Measurements from ENCODE around the gene PUM1.
A peak's percentile ranks its signal among the peaks of the same experiment; 100 is the strongest.

Gene PUM1

GRCh38 chr1:31084782-31085569, 19.5 kb upstream of the PUM1 start:
- H3K4me3 ChIP-seq (ENCODE audit: low read depth, low read length): no peak overlapping the region
- no peak for TF ChIP-seq CTCF (IDR thresholded peaks at IDR 0.05; ENCODE audit: low read depth, low read length)

DNA sequence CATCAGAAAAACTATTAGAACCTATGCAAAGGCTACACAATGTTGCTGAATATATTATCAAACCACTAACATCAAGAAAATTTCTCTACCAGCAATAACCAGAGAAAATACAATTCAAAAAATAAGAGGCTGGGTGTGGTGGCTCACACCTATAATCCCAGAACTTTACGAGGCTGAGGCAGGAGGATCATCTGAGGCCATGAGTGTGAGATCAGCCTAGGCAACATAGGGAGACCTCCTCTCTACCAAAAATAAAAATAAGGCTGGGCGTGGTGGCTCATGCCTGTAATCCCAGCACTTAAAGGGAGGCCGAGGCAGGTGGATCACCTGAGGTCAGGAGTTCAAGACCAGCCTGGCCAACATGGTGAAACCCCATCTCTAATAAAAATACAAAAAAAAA, 16.9 kb upstream of the PUM1 start:
- TF ChIP-seq CTCF (IDR thresholded peaks at IDR 0.05; ENCODE audit: low read depth, low read length): no peak
- H3K4me3 ChIP-seq (ENCODE audit: low read depth, low read length): no peak overlapping the region

DNA sequence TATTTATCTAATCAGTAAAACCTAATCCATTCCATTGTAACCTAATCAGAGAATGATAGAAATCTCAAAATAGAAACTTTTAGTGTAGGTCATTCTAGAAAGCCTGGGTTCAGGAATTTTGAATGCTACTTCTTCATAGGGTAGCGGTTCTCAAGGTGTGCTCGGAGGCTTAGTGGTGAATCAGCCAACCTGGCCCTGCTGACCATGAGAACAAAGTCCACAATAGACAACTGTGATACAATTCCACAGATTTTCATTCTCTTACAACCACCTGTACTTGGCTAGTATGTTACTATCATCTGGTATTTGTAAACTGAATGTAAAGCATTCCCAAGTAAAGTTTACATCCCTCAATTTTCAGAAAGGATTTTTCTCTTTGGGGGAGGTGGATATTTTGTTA, 7.5 kb upstream of the PUM1 start:
- TF ChIP-seq CTCF (IDR thresholded peaks at IDR 0.05; ENCODE audit: low read depth, low read length): no peak
- no peak overlapping the region for H3K4me3 ChIP-seq (ENCODE audit: low read depth, low read length)

DNA sequence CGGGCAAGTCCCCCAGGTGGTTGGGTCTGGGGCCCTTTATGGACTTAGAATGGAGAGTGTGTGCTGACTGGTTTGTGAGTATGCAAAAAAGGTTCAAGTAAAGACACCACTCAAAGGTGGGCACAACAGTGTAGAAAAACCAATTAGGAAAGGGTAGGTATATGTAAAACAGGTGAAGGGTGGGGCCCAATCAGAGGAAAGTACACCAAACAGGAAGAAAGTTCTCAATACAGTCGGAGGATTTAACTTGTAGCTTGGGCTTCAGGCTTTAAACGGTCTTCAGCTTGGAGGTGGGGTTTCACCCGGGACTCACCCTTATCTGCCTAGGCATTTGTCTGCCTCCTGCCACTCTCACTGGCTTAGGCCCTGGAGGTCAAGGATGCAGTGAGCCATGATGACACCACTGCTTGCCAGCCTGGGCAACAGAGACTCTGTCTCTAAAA, 6.8 kb upstream of the PUM1 start:
- no peak for TF ChIP-seq CTCF (IDR thresholded peaks at IDR 0.05; ENCODE audit: low read depth, low read length)
- H3K4me3 ChIP-seq (ENCODE audit: low read depth, low read length): no peak overlapping the region

DNA sequence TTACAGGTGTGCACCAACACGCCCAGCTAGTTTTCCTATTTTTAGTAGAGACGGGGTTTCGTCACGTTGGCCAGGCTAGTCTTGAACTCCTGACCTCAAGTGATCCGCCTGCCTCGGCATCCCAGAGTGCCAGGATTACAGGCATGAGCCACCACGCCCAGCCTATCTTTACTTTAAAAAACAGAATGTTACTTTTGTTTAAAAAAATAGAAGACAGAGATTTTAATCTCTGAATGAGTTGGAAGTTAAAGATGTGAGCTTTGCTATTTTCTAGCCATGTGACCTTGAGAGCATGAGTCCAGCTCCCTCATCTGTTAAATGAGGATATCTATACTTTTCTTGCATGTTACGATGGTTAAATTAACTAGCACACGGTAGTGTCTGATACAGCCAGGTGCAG, 3.9 kb upstream of the PUM1 start:
- no peak overlapping the region for H3K4me3 ChIP-seq (ENCODE audit: low read depth, low read length)
- no peak for TF ChIP-seq CTCF (IDR thresholded peaks at IDR 0.05; ENCODE audit: low read depth, low read length)

DNA sequence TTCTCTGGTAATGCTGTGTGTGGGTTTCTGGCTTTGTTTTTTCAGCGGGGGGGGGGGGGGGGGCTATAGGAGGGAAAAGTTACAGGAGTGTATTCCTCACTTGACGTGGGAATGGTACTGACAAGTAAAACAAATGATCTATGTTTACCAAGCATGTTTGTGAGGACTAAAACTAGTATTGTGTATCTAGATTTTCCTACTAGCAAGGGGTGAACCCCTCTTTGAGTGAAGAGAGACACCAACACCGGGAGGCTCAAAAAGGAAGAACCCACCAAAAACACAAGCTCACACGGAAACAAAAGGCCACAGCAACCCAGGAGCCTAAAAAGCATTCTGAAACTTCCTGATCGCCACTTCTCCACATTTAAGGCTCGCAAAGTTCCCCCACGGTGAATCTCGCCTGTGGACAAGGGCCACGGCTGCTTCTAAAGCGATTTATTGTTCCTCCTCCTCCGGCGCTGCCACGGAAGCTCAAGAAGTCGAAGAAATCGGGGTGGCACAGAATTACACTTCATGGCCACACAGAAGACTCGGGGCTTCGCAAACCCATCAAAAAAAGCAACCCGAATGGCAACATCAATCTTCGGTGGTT, 703 bp downstream of the PUM1 start:
- TF ChIP-seq CTCF (IDR thresholded peaks at IDR 0.05; ENCODE audit: low read depth, low read length): no peak

DNA sequence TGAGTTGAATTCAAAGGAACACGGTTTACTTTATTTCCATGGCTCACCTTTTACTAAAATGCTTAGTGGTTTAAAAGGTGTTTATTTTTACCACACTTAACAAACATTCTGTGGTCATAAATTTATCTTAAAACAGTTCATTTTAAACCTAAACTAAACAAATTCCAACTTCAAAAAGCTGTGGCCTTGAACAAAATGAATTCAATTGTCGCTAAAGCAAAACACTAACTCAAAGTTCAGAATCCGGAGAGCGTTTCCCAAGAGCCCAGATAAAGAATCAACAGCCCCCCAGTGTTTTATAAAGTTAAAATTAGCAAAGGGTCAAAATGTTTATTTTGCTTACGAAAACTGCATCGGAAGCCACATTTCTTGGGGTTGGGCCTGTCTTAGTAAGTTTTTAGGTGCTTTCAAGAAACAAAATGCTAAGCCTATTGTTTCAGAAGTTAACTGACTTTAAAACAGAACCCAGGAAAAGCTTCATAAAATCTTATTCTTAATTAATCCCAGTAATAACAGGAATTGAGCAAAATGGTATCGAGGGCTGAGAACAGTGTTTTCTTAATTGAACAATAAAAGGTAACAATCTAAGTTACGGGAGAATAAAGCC, 1.3 kb downstream of the PUM1 start:
- no peak for TF ChIP-seq CTCF (IDR thresholded peaks at IDR 0.05; ENCODE audit: low read depth, low read length)
- peak overlapping the region; percentile 95 for H3K4me3 ChIP-seq (ENCODE audit: low read depth, low read length)

More for the DNA sequence above, 703 bp downstream of the PUM1 start:
- peak overlapping the region; percentile 95 for H3K4me3 ChIP-seq (ENCODE audit: low read depth, low read length)

Data from WI38 (cell line).